OCI-LY7 (cell line): Measurements from ENCODE around the gene GSPT2. TPM values are rescaled to one million over a fixed set of nuclear protein-coding genes. Genes with fewer than 3 reads are reported as not detected.
A peak's percentile ranks its signal among the peaks of the same experiment; 100 is the strongest.

ENCODE experiments used
- Bru-seq: library from RNA; stranded (reverse); fragments of 400-500 nt; gene quantifications from one replicate; lab custom pipeline; 2021; lab: Mats Ljungman, UMichigan
- BruChase-seq, 2 experiments: library from RNA; stranded (reverse); fragments of 400-500 nt; gene quantifications; one replicate each; lab custom pipeline; 2021; lab: Mats Ljungman, UMichigan
- BruUV-seq: library from RNA; stranded (reverse); fragments of 400-500 nt; replicated peaks from 2 replicates; lab custom pipeline; 2021; lab: Mats Ljungman, UMichigan
- CTCF ChIA-PET: fragments of 300-600 bp; sonication (Branson Sonifier 250); formaldehyde crosslinking; loops from one replicate; lab custom pipeline; 2022; ENCODE audit warnings: antibody characterized with exemption; ENCODE audit not compliant: unreplicated experiment; lab: Charles Lee
- POLR2A ChIA-PET: fragments of 300-600 bp; sonication (Branson Sonifier 250); formaldehyde crosslinking; loops from one replicate; lab custom pipeline; 2022; ENCODE audit warnings: antibody characterized with exemption; lab: Charles Lee
- DNase-seq: peaks from one replicate; pipeline ENCODE4 v3.0.0-alpha.2; 2015; ENCODE audit warnings: low spot score
- H2AFZ ChIP-seq: fragments of 200-600 bp; sonication (generic), shearing (Covaris generic); 2 replicates; pipeline ENCODE4 v1.6.1; 2014; ENCODE audit warnings: mild to moderate bottlenecking, antibody characterized with exemption, low read length, moderate library complexity
- H3K27ac ChIP-seq: fragments of 200-600 bp; sonication (generic); 2 replicates; pipeline ENCODE4 v1.5.1; 2014; ENCODE audit warnings: mixed run types, low read depth, mild to moderate bottlenecking, moderate library complexity, low read length, inconsistent platforms; ENCODE audit not compliant: poor library complexity, severe bottlenecking
- H3K36me3 ChIP-seq: fragments of 200-600 bp; sonication (generic); 2 replicates; pipeline ENCODE4 v1.6.1; 2014; ENCODE audit warnings: mild to moderate bottlenecking, antibody characterized with exemption, low read length, moderate library complexity, mixed read lengths; ENCODE audit not compliant: insufficient read depth
- H3K4me1 ChIP-seq: fragments of 200-600 bp; sonication (generic); 2 replicates; pipeline ENCODE4 v1.5.1; 2014; ENCODE audit warnings: mild to moderate bottlenecking, low read length; ENCODE audit not compliant: insufficient read depth, poor library complexity, severe bottlenecking
- H3K4me2 ChIP-seq: fragments of 200-600 bp; sonication (generic); 2 replicates; pipeline ENCODE4 v1.6.1; 2014; ENCODE audit warnings: mild to moderate bottlenecking, low read length
- H3K4me3 ChIP-seq: fragments of 200-600 bp; sonication (generic); 2 replicates; pipeline ENCODE4 v1.5.1; 2014; ENCODE audit warnings: mild to moderate bottlenecking, low read depth, low read length; ENCODE audit not compliant: poor library complexity, severe bottlenecking
- H3K79me2 ChIP-seq: fragments of 200-600 bp; sonication (generic); 2 replicates; pipeline ENCODE4 v1.6.1; 2016; ENCODE audit warnings: low read depth, mild to moderate bottlenecking, low read length, moderate library complexity, mixed read lengths; ENCODE audit not compliant: insufficient read depth
- H3K9me2 ChIP-seq: fragments of 200-600 bp; sonication (generic); 2 replicates; pipeline ENCODE4 v1.6.1; 2016; ENCODE audit warnings: mild to moderate bottlenecking, low read length, mixed read lengths; ENCODE audit not compliant: insufficient read depth
- H3K9me3 ChIP-seq: fragments of 200-600 bp; sonication (generic); 2 replicates; pipeline ENCODE4 v1.6.1; 2014; ENCODE audit warnings: mild to moderate bottlenecking, mixed run types, low read length, mixed read lengths
- H4K20me1 ChIP-seq: fragments of 200-600 bp; sonication (generic); 2 replicates; pipeline ENCODE4 v1.6.1; 2014; ENCODE audit warnings: mild to moderate bottlenecking, antibody characterized with exemption, low read length, moderate library complexity, mixed read lengths; ENCODE audit not compliant: insufficient read depth
- EZH2phosphoT487 ChIP-seq: fragments of 200-600 bp; sonication (generic); IDR thresholded peaks from 2 replicates; pipeline ENCODE4 v1.6.1; 2018; ENCODE audit warnings: low read depth, borderline replicate concordance, mild to moderate bottlenecking, mixed run types, antibody characterized with exemption, low read length, moderate library complexity, mixed read lengths
- intact Hi-C: fragments of 100-400 bp; cut with micrococcal nuclease; formaldehyde crosslinking; loops from one replicate; pipeline ENCODE4 v1.10.0; 2022; ENCODE audit not compliant: unreplicated experiment
- long read RNA-seq: library from polyadenylated mRNA; stranded (forward); transcript quantifications from one replicate; pipeline ENCODE4 v2.0.0, GENCODE V29; 2022
- total RNA-seq, 2 experiments: library from RNA; depleted of rRNA in 1 of 2; stranded (reverse); fragments of >200 nt in 1 of 2; shearing (Covaris generic) in 1 of 2; gene quantifications; 2 replicates each; pipeline ENCODE4 v1.2.3, GENCODE V29; 2014 to 2022
- TF ChIP-seq, protein P1 (sequence below): fragments of 200-600 bp; sonication (generic); conservative IDR thresholded peaks from 2 replicates; pipeline ENCODE4 v1.5.1; 2014; ENCODE audit warnings: mild to moderate bottlenecking, antibody characterized with exemption, low read length, moderate library complexity, mixed read lengths

The GSPT2 gene
- total RNA-seq (2014; rRNA removed; shearing (Covaris generic)) (6.6 and 6.8 TPM in 2 replicates), total RNA-seq (2022) (10.1 TPM in 2 replicates), Bru-seq, nascent RNA (percentile 83 among the genes with signal in this experiment), BruChase-seq, experiment 1, labeled RNA remaining after a 6-hour chase (percentile 65 among the genes with signal in this experiment), BruChase-seq, experiment 2, labeled RNA remaining after a 2-hour chase (percentile 94 among the genes with signal in this experiment)
- long read RNA-seq, transcript GSPT2-201 (1 exons, 2,802 nt) = major isoform, 30 of 30 reads
- long read RNA-seq, partial matches to known transcripts = 0 of 30 reads
- long read RNA-seq, other reads (novel, unspliced or antisense) = 0 of 30 reads

DNA sequence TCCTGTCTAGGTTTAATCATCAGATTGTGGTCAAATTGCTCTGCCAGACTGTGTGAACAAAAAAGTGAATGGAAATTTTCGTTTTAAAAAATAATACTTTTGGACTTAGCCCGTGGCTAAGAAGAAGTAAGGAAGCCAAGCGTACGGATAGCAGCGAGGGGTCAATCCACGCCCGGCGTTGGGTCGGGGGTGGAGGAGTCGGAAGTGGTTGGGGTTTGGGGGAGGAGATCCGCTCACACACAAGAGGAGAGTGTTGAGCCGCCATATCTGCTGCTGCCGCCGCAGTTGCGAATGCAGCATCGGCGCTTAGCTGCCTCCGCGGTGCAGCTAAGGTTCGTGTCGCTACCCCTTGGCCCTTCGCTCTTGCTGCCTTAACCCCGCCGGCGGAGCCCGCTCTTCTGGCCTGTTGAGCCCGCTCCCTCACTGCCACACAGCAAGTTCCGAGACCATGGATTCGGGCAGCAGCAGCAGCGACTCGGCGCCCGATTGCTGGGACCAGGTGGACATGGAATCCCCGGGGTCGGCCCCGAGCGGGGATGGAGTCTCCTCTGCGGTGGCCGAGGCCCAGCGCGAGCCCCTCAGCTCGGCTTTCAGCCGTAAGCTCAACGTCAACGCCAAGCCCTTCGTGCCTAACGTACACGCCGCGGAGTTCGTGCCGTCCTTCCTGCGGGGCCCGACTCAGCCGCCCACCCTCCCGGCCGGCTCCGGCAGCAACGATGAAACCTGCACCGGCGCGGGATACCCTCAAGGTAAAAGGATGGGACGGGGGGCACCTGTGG lies at the start of gene GSPT2:
Gene GSPT2 (plus strand): TSS at position 264 of the 779 bp plus-strand sequence. CDS start 185 bp downstream, at position 449.
- Histone ChIP-seq H3K36me3 (peaks cover 4% of the 10 kb centered on the region; the same call in 1 of the 2 replicates), H3K9me2 (no peaks in the 10 kb centered on the region), H3K4me1 (peaks cover 30% of the 10 kb centered on the region), H3K4me2 (peak within 1 kb of the TSS; percentile 74), H3K27ac (peak within 1 kb of the TSS; percentile 69), H3K9me3 (no peaks in the 10 kb centered on the region), H3K79me2 (peaks cover 17% of the 10 kb centered on the region; the same call in 1 of the 2 replicates), H3K4me3 (peak within 1 kb of the TSS; percentile 88), H4K20me1 (no peaks in the 10 kb centered on the region; the same call in 1 of the 2 replicates), H2AFZ (peak within 1 kb of the TSS; percentile 90)
- peak; percentile 72 for DNase-seq
- no TSS peak for BruUV-seq
- ChIA-PET POLR2A (interaction anchor here (0.8 to 1.4 kb wide), 3 partner anchors 59 to 106 kb away, joined by 3 read pairs; no protein-coding TSS in a partner anchor), CTCF (no interaction called here)
- intact Hi-C loops = loop anchor here (2.0 kb wide), 1 partner anchor 59 kb away; no protein-coding TSS in a partner anchor
- TF ChIP-seq EZH2phosphoT487 = no peak
- TF ChIP-seq, protein P1, sequence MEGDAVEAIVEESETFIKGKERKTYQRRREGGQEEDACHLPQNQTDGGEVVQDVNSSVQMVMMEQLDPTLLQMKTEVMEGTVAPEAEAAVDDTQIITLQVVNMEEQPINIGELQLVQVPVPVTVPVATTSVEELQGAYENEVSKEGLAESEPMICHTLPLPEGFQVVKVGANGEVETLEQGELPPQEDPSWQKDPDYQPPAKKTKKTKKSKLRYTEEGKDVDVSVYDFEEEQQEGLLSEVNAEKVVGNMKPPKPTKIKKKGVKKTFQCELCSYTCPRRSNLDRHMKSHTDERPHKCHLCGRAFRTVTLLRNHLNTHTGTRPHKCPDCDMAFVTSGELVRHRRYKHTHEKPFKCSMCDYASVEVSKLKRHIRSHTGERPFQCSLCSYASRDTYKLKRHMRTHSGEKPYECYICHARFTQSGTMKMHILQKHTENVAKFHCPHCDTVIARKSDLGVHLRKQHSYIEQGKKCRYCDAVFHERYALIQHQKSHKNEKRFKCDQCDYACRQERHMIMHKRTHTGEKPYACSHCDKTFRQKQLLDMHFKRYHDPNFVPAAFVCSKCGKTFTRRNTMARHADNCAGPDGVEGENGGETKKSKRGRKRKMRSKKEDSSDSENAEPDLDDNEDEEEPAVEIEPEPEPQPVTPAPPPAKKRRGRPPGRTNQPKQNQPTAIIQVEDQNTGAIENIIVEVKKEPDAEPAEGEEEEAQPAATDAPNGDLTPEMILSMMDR = no peak

DNA sequence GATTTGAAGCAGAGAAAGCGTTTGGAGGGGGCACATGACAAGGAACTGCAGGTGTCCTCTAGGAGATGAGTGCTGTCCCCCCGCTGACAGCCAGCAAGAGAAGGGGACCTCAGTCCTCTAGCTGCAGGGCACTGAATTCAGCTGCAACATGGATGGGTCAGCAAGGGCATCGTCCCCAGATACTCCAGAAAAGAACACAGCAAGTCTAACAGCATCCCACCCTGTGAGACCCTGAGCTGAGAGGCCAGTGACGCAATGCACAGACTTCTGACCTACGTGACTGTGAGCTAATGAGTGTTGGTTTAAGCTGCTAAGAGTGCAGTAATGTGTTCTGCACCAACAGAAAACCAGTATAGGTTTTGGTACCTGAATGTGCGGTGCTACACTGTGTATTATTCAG lies 49.0 kb upstream of the GSPT2 start:
- ChIA-PET POLR2A (no interaction called here), CTCF (no interaction called here)
- Histone ChIP-seq H3K27ac (no peak overlapping the region), H4K20me1 (no peaks in the 10 kb centered on the region), H3K9me2 (no peaks in the 10 kb centered on the region), H3K4me3 (no peak overlapping the region), H3K4me2 (no peak overlapping the region), H3K79me2 (no peaks in the 10 kb centered on the region), H3K36me3 (no peaks in the 10 kb centered on the region), H3K4me1 (no peaks in the 10 kb centered on the region), H2AFZ (no peak overlapping the region), H3K9me3 (no peaks in the 10 kb centered on the region)
- intact Hi-C loops = no loop called here
- no peak for DNase-seq
- no TSS peak for BruUV-seq
- TF ChIP-seq, protein P1 = no peak
- TF ChIP-seq EZH2phosphoT487 = no peak
